ENCODE data around the gene ANKMY2.

The ANKMY2 gene

GRCh38 chr7:16630654-16631053, 14.9 kb downstream of the ANKMY2 start:
- Histone ChIP-seq H3K79me2 (ENCODE audit: insufficient read depth, low read length) (no peaks in the 10 kb centered on the region), H3K4me3 (ENCODE audit: low read depth, low read length, poor library complexity, severe bottlenecking) (no peak overlapping the region), H3K9me3 (ENCODE audit: low read length) (no peaks in the 10 kb centered on the region), H3K9me2 (ENCODE audit: low read depth, low read length) (no peaks in the 10 kb centered on the region), H3K36me3 (ENCODE audit: insufficient read depth, low read length) (no peaks in the 10 kb centered on the region), H2AFZ (ENCODE audit: low read length) (no peak overlapping the region), H3F3A (ENCODE audit: insufficient read depth, low read length) (no peaks in the 10 kb centered on the region), H3K4me1 (ENCODE audit: insufficient read depth, low read length, severe bottlenecking) (no peaks in the 10 kb centered on the region), H3K4me2 (ENCODE audit: low read length) (no peak overlapping the region), H3K9ac (ENCODE audit: low read length) (no peak overlapping the region), H4K20me1 (ENCODE audit: insufficient read depth, low read length) (no peaks in the 10 kb centered on the region), H3K27me3 (ENCODE audit: insufficient read depth, low read length) (no peaks in the 10 kb centered on the region), H3K27ac (ENCODE audit: low read depth, low read length, poor library complexity, severe bottlenecking) (no peak overlapping the region)
- TF ChIP-seq EZH2 (IDR thresholded peaks at IDR 0.05; ENCODE audit: borderline replicate concordance, low read length) (no peak), CTCF (IDR thresholded peaks at IDR 0.05; ENCODE audit: low read length) (no peak)

- H4K20me1 ChIP-seq (ENCODE audit: insufficient read depth, low read length) = no peaks in the 10 kb centered on the region
- H3K4me1 ChIP-seq (ENCODE audit: insufficient read depth, low read length, severe bottlenecking) = no peaks in the 10 kb centered on the region
- no peaks in the 10 kb centered on the region for H3K9me3 ChIP-seq (ENCODE audit: low read length)
- TF ChIP-seq EZH2 (IDR thresholded peaks at IDR 0.05; ENCODE audit: borderline replicate concordance, low read length) = no peak
- no peak for TF ChIP-seq CTCF (IDR thresholded peaks at IDR 0.05; ENCODE audit: low read length)
- H3F3A ChIP-seq (ENCODE audit: insufficient read depth, low read length) = no peaks in the 10 kb centered on the region
- no peak overlapping the region for H3K4me2 ChIP-seq (ENCODE audit: low read length)
- no peak overlapping the region for H3K27ac ChIP-seq (ENCODE audit: low read depth, low read length, poor library complexity, severe bottlenecking)
- no peaks in the 10 kb centered on the region for H3K9me2 ChIP-seq (ENCODE audit: low read depth, low read length)
- H3K27me3 ChIP-seq (ENCODE audit: insufficient read depth, low read length) = no peaks in the 10 kb centered on the region
- no peaks in the 10 kb centered on the region for H3K36me3 ChIP-seq (ENCODE audit: insufficient read depth, low read length)
- no peak overlapping the region for H3K4me3 ChIP-seq (ENCODE audit: low read depth, low read length, poor library complexity, severe bottlenecking)
- no peak overlapping the region for H2AFZ ChIP-seq (ENCODE audit: low read length)
- no peak overlapping the region for H3K9ac ChIP-seq (ENCODE audit: low read length)
- H3K79me2 ChIP-seq (ENCODE audit: insufficient read depth, low read length) = no peaks in the 10 kb centered on the region
These were observed 18.3 kb downstream of the ANKMY2 start for GRCh38 chr7:16627236-16627635.

GRCh38 chr7:16626388-16626787, 19.2 kb downstream of the ANKMY2 start:
- Histone ChIP-seq H3K27me3 (ENCODE audit: insufficient read depth, low read length) (no peaks in the 10 kb centered on the region), H3K36me3 (ENCODE audit: insufficient read depth, low read length) (no peaks in the 10 kb centered on the region), H3K9me3 (ENCODE audit: low read length) (no peaks in the 10 kb centered on the region), H3K4me1 (ENCODE audit: insufficient read depth, low read length, severe bottlenecking) (no peaks in the 10 kb centered on the region), H3K9me2 (ENCODE audit: low read depth, low read length) (no peaks in the 10 kb centered on the region), H2AFZ (ENCODE audit: low read length) (no peak overlapping the region), H3K27ac (ENCODE audit: low read depth, low read length, poor library complexity, severe bottlenecking) (no peak overlapping the region), H4K20me1 (ENCODE audit: insufficient read depth, low read length) (no peaks in the 10 kb centered on the region), H3K9ac (ENCODE audit: low read length) (no peak overlapping the region), H3K79me2 (ENCODE audit: insufficient read depth, low read length) (no peaks in the 10 kb centered on the region), H3K4me3 (ENCODE audit: low read depth, low read length, poor library complexity, severe bottlenecking) (no peak overlapping the region), H3K4me2 (ENCODE audit: low read length) (no peak overlapping the region), H3F3A (ENCODE audit: insufficient read depth, low read length) (no peaks in the 10 kb centered on the region)
- TF ChIP-seq CTCF (IDR thresholded peaks at IDR 0.05; ENCODE audit: low read length) (no peak), EZH2 (IDR thresholded peaks at IDR 0.05; ENCODE audit: borderline replicate concordance, low read length) (no peak)

Data from OCI-LY1 (cell line).